ENCODE results near the gene MFSD6. TPM values are rescaled to one million over a fixed set of nuclear protein-coding genes. Genes with fewer than 3 reads are reported as not detected.

MFSD6 gene
- 6.2 and 8.4 TPM in 2 replicates for total RNA-seq

DNA sequence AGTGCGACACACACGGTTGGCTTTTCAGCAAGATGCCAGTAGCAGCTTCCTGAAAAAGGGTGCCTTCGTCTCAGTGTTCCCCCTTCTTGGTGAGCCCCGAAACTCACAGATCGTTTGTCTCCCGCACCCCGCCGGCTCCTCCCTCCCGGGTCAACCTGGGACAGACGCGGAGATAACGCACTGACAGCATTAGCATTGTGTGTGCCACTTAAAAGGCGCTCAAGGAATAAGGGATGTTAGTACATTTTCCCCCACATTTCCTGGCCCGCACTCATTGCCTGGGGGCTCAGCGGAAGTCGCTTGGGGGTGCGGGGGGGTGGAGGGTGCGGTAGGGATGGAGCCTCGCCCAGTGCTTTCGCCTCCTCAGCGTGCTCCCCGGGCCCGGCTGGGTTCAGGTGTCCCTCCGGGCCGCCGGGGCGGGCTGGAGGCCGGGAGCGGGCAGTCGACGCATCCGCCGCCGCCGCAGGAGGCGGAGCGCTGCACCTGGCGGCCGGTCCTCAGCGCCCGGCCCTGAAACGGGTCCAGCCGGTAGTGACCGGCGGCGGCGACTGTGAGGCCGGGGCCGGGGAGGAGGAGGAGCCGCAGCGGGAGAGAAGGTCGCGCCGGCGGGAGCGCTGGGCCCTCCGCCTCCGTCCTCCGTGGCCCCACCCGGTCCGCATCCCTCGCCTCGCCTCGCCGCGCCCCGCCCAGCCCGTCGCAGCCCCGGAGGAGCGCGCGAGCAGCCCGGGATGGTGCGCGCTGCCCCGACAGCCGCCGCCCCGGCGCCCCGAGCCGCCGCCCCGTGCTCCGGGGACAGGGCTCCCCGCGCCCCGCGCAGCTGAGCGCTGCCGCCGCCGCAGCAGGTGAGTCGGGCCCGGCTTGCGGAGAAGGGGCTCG is at the start of gene MFSD6:
Gene MFSD6 (plus strand): TSS at position 694 of the 876 bp plus-strand sequence. CDS start 27,675 bp downstream, outside the sequence.

DNA sequence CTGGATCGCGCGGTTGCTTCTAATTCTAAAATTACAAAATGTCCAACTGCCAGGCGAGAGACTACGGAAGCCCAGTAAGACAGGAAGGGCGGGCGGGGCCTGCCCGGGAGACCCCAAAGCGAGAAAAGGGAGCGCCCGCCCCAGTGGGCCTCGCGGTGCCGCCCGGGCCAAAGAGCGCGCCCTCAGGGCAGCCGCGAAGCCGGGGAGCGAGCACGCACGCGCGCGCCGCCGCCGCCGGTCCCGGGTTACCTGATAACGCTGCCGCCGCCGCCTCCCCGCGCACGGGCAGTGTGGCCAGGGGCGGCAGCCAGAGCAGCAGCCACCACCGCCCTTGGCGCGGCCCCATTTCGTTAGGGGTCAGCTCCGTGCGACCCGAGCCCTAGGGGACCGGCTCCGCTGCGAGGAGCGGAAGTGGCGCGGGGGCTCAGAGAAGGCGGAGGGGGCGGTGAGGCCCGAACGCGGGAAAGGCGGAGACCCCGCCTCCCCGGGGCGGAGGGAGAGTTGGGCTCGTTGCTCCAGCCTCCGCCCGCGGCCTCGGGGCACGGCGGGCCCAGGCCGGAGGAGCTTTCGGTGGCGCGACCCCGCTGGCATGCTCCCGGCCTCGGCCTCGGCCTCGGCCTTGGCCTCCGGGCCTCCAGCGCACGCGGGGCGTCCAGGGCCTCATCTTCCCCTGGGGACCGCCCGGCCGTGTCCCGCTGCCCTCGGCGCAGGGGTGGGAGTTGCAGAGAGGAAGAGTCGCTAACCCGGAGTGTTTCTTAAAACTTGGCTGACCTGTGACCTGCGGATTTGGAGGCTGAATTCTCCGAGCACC is 126.4 kb downstream of the MFSD6 start, which contains the start of gene NEMP2:
Gene NEMP2 (minus strand): TSS at position 413 of the 811 bp plus-strand sequence. CDS start 67 bp downstream, at position 346.

Other genes starting within 250 kb of the MFSD6 start
- 16.3 and 17.8 TPM in 2 replicates for gene HIBCH, start 88.5 kb upstream of the MFSD6 start, total RNA-seq
- 8.6 and 9.1 TPM in 2 replicates for gene INPP1, start 64.8 kb upstream of the MFSD6 start, total RNA-seq
- gene NEMP2, start 126.4 kb downstream of the MFSD6 start, total RNA-seq: 5.7 and 9.8 TPM in 2 replicates
- gene NAB1, start 240.7 kb downstream of the MFSD6 start, total RNA-seq: 58.5 and 113 TPM in 2 replicates